Natural killer cell treated with Interleukin-12 subunit alpha and Interleukin-12 subunit beta and Interleukin-15 and Interleukin-18, amount 100 ng/mL, for 72 hours (primary cell): Measurements from ENCODE around the gene PKP1. TPM values are rescaled to one million over a fixed set of nuclear protein-coding genes. Genes with fewer than 3 reads are reported as not detected.
"Not testable (repeated sequence)": the region's sequence is repeated elsewhere in the genome, so short reads cannot be mapped to it uniquely, and the experiment has no call there.

ENCODE experiments used
- ATAC-seq, 2 donors: fragments of 150-1000 bp; cut with Tn5 transposase in 1 of 2; sonication (Bioruptor Pico), chemical (Tn5 transposase) in 1 of 2; 2 replicates each; pipeline ENCODE4 v1.10.0; 2021
- DNase-seq: peaks from one replicate; pipeline ENCODE4 v3.0.0; 2022; ENCODE audit warnings: low spot score
- H3K27ac Mint-ChIP-seq, 2 donors: 1 replicate in 1 of 2; 2 replicates in 1 of 2; pipeline ENCODE4 v1.8.0; 2022; ENCODE audit warnings: mixed read lengths in 2 of 2, mild to moderate bottlenecking in 1 of 2, moderate library complexity in 1 of 2
- H3K27me3 Mint-ChIP-seq, 2 donors: 1 replicate in 1 of 2; 2 replicates in 1 of 2; pipeline ENCODE4 v1.8.0; 2022; ENCODE audit warnings: mixed read lengths in 2 of 2
- H3K36me3 Mint-ChIP-seq: one replicate; pipeline ENCODE4 v1.8.0; 2022; ENCODE audit warnings: mixed read lengths
- H3K4me1 Mint-ChIP-seq, 2 donors: 1 replicate in 1 of 2; 2 replicates in 1 of 2; pipeline ENCODE4 v1.8.0; 2022; ENCODE audit warnings: low read depth in 2 of 2, mixed read lengths in 2 of 2, mild to moderate bottlenecking in 1 of 2
- H3K4me3 Mint-ChIP-seq: one replicate; pipeline ENCODE4 v1.8.0; 2022; ENCODE audit warnings: mixed read lengths
- H3K9me3 Mint-ChIP-seq: 2 replicates; pipeline ENCODE4 v1.8.0; 2022; ENCODE audit warnings: mixed read lengths
- total RNA-seq, 2 donors: library from RNA; stranded (reverse); gene quantifications; one replicate each; pipeline ENCODE4 v1.2.3, GENCODE V29; 2022

Gene PKP1
- total RNA-seq, 2 donors from 2014 or later = not detected

GRCh38 chr1:201254625-201255478 lies 28.5 kb upstream of the PKP1 start:
- H3K36me3 Mint-ChIP-seq = no peaks in the 10 kb centered on the region
- no peaks in the 10 kb centered on the region for H3K27me3 Mint-ChIP-seq
- DNase-seq (peak; percentile 76), ATAC-seq (peak in 1 of 2 donors; percentile 64)
- no peaks in the 10 kb centered on the region for H3K4me1 Mint-ChIP-seq
- no peaks in the 10 kb centered on the region for H3K9me3 Mint-ChIP-seq
- no peak overlapping the region for H3K4me3 Mint-ChIP-seq
- no peak overlapping the region for H3K27ac Mint-ChIP-seq

DNA sequence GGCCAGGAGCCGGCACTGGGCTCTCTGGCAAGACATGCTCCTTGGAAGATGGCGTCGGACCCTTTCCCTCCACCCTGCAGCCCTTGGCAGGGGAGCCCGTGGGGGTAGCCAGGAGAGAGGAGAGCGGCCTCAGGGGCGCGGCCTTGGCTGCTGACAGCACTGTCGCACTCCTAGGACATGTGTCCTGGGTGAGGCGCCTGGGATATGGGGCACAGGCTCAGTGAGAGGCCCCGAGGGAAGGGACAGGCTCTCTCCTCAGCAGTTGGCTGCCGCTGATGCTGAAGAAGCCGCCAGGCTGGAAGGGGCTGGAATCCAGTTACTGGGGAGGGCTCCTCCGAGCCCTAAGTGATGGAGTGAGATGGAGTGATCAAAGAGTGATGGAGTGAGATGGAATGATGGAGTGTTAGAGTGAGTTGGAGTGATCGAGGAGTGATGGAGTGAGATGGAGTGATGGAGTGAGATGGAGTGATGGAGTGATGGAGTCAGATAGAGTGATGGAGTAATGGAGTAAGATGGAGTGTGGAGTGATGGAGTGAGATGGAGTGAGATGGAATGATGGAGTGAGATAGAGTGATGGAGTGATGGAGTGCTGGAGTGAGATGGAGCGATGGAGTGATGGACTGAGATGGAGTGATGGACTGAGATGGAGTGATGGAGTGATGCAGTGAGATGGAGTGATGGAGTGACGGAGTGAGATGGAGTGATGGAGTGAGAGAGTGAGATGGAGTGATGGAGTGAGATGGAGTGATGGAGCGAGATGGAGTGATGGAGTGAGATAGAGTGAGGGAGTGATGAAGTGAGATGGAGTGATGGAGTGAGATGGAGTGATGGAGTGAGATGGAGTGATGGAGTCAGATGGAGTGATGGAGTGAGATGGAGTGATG lies 27.6 kb upstream of the PKP1 start:
- DNase-seq (no peak), ATAC-seq (no peak)
- H3K27me3 Mint-ChIP-seq = peaks cover 3 to 7% of the 10 kb centered on the region in 2 donors
- no peaks in the 10 kb centered on the region for H3K36me3 Mint-ChIP-seq
- no peaks in the 10 kb centered on the region for H3K9me3 Mint-ChIP-seq
- no peak overlapping the region for H3K27ac Mint-ChIP-seq
- H3K4me3 Mint-ChIP-seq = no peak overlapping the region
- no peaks in the 10 kb centered on the region for H3K4me1 Mint-ChIP-seq

GRCh38 chr1:201258132-201258531 lies 25.2 kb upstream of the PKP1 start:
- H3K27ac Mint-ChIP-seq, H3K4me3 Mint-ChIP-seq, ATAC-seq, DNase-seq, H3K36me3 Mint-ChIP-seq, H3K9me3 Mint-ChIP-seq, H3K27me3 Mint-ChIP-seq, H3K4me1 Mint-ChIP-seq: not testable (repeated sequence)

- no peaks in the 10 kb centered on the region for H3K9me3 Mint-ChIP-seq
- no peaks in the 10 kb centered on the region for H3K36me3 Mint-ChIP-seq
- H3K27me3 Mint-ChIP-seq = peaks cover 8% of the 10 kb centered on the region in 2 donors
- no peak for ATAC-seq
- no peaks in the 10 kb centered on the region for H3K4me1 Mint-ChIP-seq
- no peak overlapping the region for H3K4me3 Mint-ChIP-seq
- no peak overlapping the region for H3K27ac Mint-ChIP-seq
- DNase-seq = no peak
These were observed 24.5 kb upstream of the PKP1 start for GRCh38 chr1:201258763-201259230.

DNA sequence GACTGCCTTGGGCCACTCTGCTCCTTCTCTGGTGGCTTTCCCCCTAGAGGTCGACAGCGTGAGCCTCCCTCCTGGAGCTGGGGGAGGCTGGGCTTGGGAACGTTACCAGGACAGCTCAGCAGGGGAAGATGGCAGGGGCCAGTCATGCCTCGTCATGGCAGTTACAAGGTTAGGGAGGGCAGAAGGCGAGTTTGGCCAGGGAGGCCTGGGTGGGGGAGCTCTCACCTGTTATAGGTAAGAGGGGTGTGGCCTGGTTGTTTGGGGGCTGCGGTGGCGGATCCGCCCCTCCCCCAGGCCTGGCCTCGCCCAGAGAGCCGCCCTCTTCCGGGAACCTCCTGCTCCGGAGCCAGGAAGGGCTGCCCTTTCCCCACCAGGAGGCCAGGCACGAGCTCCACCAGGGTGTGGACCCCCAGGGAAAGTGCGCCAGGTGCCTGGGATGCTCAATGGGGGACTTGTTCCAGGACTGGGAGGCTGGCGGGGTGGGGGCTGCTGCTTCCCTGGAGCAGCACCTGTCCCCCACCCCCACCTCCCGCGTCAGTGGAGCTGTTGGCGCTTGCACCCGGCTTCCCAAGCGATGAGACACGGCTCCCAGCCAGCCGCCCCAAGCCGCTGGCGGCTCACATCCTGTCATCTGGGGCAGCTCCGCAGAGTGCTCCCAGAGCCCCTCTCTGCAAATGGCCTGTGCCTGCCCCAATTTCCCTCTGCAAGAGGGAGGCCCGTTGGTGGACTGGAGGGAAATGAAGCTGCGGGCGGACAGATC lies 23.6 kb upstream of the PKP1 start:
- H3K36me3 Mint-ChIP-seq = no peaks in the 10 kb centered on the region
- no peaks in the 10 kb centered on the region for H3K4me1 Mint-ChIP-seq
- H3K9me3 Mint-ChIP-seq = no peaks in the 10 kb centered on the region
- H3K4me3 Mint-ChIP-seq = no peak overlapping the region
- H3K27me3 Mint-ChIP-seq = peaks cover 11 to 12% of the 10 kb centered on the region in 2 donors
- ATAC-seq (peak in 1 of 2 donors; percentile 7), DNase-seq (no peak)
- no peak overlapping the region for H3K27ac Mint-ChIP-seq

DNA sequence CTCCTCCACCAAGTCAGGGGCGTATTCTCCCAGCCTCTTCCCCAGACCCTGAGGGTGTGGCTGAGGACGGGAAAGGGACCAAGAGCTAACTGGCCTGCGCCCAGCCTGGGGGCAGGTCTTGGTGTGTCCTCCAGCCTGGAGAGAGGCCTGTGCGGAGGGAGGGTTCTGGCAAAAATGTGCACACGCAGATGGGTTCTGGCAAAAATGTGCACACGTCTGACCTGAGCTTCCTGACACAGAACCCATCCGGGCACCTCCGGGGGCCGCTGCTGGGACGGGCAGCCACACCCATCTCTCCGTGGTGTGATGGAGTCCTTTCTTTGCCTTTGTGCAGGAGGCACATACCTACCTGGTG lies 23.1 kb upstream of the PKP1 start:
- H3K36me3 Mint-ChIP-seq = no peaks in the 10 kb centered on the region
- DNase-seq (no peak), ATAC-seq (no peak)
- no peak overlapping the region for H3K27ac Mint-ChIP-seq
- H3K9me3 Mint-ChIP-seq = no peaks in the 10 kb centered on the region
- H3K4me1 Mint-ChIP-seq = no peaks in the 10 kb centered on the region
- no peak overlapping the region for H3K4me3 Mint-ChIP-seq
- H3K27me3 Mint-ChIP-seq = peaks cover 13 to 15% of the 10 kb centered on the region in 2 donors

DNA sequence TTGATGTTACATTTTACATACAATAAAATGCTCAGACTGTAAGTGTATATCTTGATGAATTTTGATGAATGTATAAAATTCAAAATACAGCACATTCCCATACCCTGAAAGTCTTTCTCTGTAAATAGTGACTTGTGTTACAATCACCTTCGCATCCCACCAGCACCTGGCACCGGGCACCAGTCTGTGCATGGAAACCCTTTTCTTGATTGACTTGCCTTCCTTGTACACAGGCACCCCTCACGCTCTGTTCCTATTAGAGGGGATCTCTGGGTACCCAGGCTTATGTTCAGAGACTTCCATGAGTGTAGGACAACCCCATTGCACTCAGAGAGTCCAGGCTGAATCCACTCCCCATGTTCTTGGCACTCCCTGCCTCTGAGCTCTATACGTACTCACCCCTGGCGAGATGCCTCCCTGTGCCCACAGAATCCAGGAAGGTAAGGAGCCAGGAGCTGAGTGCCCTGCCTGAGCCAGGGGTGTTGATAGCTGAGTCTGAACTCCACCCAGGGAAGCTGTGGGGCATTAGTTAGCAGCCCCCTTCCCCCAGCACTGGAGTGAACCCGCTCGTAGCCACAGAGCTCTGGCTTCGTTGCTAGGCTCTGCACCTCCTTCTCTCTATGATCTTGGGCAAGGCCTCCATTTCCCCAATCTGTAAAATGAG lies 22.5 kb upstream of the PKP1 start:
- Mint-ChIP-seq H3K27me3 (peaks cover 13 to 21% of the 10 kb centered on the region in 2 donors), H3K27ac (no peak overlapping the region), H3K4me1 (no peaks in the 10 kb centered on the region), H3K9me3 (no peaks in the 10 kb centered on the region), H3K4me3 (no peak overlapping the region), H3K36me3 (no peaks in the 10 kb centered on the region)
- DNase-seq (no peak), ATAC-seq (no peak)

- ATAC-seq = peak in 1 of 2 donors; percentile 29
- no peak overlapping the region for H3K27ac Mint-ChIP-seq
- DNase-seq = no peak
- no peaks in the 10 kb centered on the region for H3K4me1 Mint-ChIP-seq
- H3K27me3 Mint-ChIP-seq = peaks cover 20 to 33% of the 10 kb centered on the region in 2 donors
- no peaks in the 10 kb centered on the region for H3K9me3 Mint-ChIP-seq
- H3K4me3 Mint-ChIP-seq = no peak overlapping the region
- H3K36me3 Mint-ChIP-seq = no peaks in the 10 kb centered on the region
These were observed 21.3 kb upstream of the PKP1 start for GRCh38 chr1:201261771-201262547.

GRCh38 chr1:201262963-201263608 lies 20.2 kb upstream of the PKP1 start:
- ATAC-seq = no peak
- no peak for DNase-seq
- Mint-ChIP-seq H3K4me3 (no peak overlapping the region), H3K27ac (no peak overlapping the region), H3K9me3 (no peaks in the 10 kb centered on the region), H3K4me1 (no peaks in the 10 kb centered on the region), H3K27me3 (peaks cover 29 to 43% of the 10 kb centered on the region in 2 donors), H3K36me3 (no peaks in the 10 kb centered on the region)

- no peak overlapping the region for H3K27ac Mint-ChIP-seq
- ATAC-seq = no peak
- no peaks in the 10 kb centered on the region for H3K36me3 Mint-ChIP-seq
- no peak overlapping the region for H3K4me3 Mint-ChIP-seq
- no peaks in the 10 kb centered on the region for H3K9me3 Mint-ChIP-seq
- peaks cover 32 to 44% of the 10 kb centered on the region in 2 donors for H3K27me3 Mint-ChIP-seq
- DNase-seq = no peak
- no peaks in the 10 kb centered on the region for H3K4me1 Mint-ChIP-seq
These were observed 19.2 kb upstream of the PKP1 start for GRCh38 chr1:201264072-201264471.

GRCh38 chr1:201264554-201264953 lies 18.8 kb upstream of the PKP1 start:
- H3K36me3 Mint-ChIP-seq = no peaks in the 10 kb centered on the region
- DNase-seq (no peak), ATAC-seq (no peak)
- no peaks in the 10 kb centered on the region for H3K9me3 Mint-ChIP-seq
- H3K4me3 Mint-ChIP-seq = no peak overlapping the region
- no peak overlapping the region for H3K27ac Mint-ChIP-seq
- no peaks in the 10 kb centered on the region for H3K4me1 Mint-ChIP-seq
- peaks cover 34 to 49% of the 10 kb centered on the region in 2 donors for H3K27me3 Mint-ChIP-seq

DNA sequence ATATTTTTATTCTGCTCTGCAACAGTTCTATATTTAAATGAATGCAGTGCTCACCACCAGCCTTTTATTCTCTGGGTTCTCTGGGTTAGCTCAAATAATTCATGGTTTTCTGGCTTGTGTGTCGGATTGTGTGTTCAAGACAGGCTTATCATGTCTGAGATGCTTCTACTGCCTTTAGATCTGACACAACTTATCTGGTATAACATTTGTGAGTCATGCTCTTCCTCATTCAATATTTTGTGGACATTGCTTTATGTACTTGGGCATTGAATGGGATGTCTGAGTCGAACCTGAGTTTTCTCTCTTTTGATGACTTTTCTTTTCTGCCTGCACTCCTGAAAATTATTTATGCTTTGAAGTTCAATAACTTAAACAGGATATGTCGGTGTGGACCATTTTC lies 17.6 kb upstream of the PKP1 start:
- Mint-ChIP-seq H3K36me3 (no peaks in the 10 kb centered on the region), H3K4me1 (no peaks in the 10 kb centered on the region), H3K9me3 (no peaks in the 10 kb centered on the region), H3K4me3 (no peak overlapping the region), H3K27ac (no peak overlapping the region), H3K27me3 (peaks cover 33 to 47% of the 10 kb centered on the region in 2 donors)
- DNase-seq (no peak), ATAC-seq (no peak)
